PFSK-1 (cell line): ENCODE measurements around the gene CYP3A5.

Experiments
- POLR2AphosphoS5 ChIP-seq: IDR thresholded peaks from 2 replicates; pipeline ENCODE4 v1.6.1; 2012; ENCODE audit warnings: low read depth, mild to moderate bottlenecking, control low read depth, low read length, moderate library complexity
- REST ChIP-seq, 2 experiments: IDR thresholded peaks; 2 replicates each; pipeline versions ENCODE4 v1.6.1 to v1.8.0; 2011 to 2012; ENCODE audit warnings: low read depth in 2 of 2, low read length in 2 of 2, control low read depth in 1 of 2, inconsistent platforms in 1 of 2, mild to moderate bottlenecking in 1 of 2, moderate library complexity in 1 of 2; ENCODE audit not compliant: insufficient read depth in 1 of 2
- SIN3A ChIP-seq: IDR thresholded peaks from 2 replicates; pipeline ENCODE4 v1.6.1; 2012; ENCODE audit warnings: mild to moderate bottlenecking, low read length, moderate library complexity, borderline replicate concordance; ENCODE audit not compliant: insufficient read depth
- TAF1 ChIP-seq: IDR thresholded peaks from 2 replicates; pipeline ENCODE4 v1.6.1; 2012; ENCODE audit warnings: low read length, control low read depth, borderline replicate concordance; ENCODE audit not compliant: insufficient read depth

- TF ChIP-seq REST (IDR thresholded peaks at IDR 0.05; ENCODE audit: insufficient read depth in 1 of 2, low read depth in 2 of 2, low read length in 2 of 2), result no peak
- no peak for TF ChIP-seq TAF1
- TF ChIP-seq POLR2AphosphoS5, result no peak
- TF ChIP-seq SIN3A, result no peak
Observed at GRCh38 chr7:99645590-99645989, 34.2 kb downstream of the CYP3A5 start.
